ENCODE data around the gene SLC9A9.

- TF ChIP-seq EZH2 (IDR thresholded peaks at IDR 0.05) (no peak), CTCF (IDR thresholded peaks at IDR 0.05) (no peak)
These were observed 39.9 kb upstream of the SLC9A9 start for GRCh38 chr3:143888166-143888565.

All from neural progenitor cell (in vitro differentiated cells).